ENCODE results near the gene SETBP1.

- no peak for TF ChIP-seq ZNF281 (CRISPR knock-in tag; IDR thresholded peaks at IDR 0.05)
- no peak for TF ChIP-seq TP53 (CRISPR knock-in tag; IDR thresholded peaks at IDR 0.05)
- no peak for TF ChIP-seq MAX (CRISPR knock-in tag; IDR thresholded peaks at IDR 0.05)
- TF ChIP-seq CTCF (IDR thresholded peaks at IDR 0.05) = no peak
- no peak for TF ChIP-seq SP1 (CRISPR knock-in tag; conservative IDR thresholded peaks at IDR 0.05)
- no peak for TF ChIP-seq HMGXB4 (CRISPR knock-in tag; IDR thresholded peaks at IDR 0.05)
- no peak for TF ChIP-seq ATF3 (CRISPR knock-in tag; conservative IDR thresholded peaks at IDR 0.05)
These were observed 82.6 kb downstream of the SETBP1 start for GRCh38 chr18:44763327-44763726.
